DND-41 (cell line): ENCODE measurements around the gene LMNTD2.

Source experiments
- CTCF ChIP-seq: IDR thresholded peaks from 2 replicates; pipeline ENCODE4 v1.5.1; 2012; ENCODE audit warnings: borderline replicate concordance, low read length, moderate library complexity, mild to moderate bottlenecking; ENCODE audit not compliant: poor library complexity, severe bottlenecking; ENCODE audit errors: extremely low read depth
- EZH2 ChIP-seq: IDR thresholded peaks from 3 replicates; pipeline ENCODE4 v1.6.1; 2012; ENCODE audit warnings: borderline replicate concordance, low read depth, mild to moderate bottlenecking, moderate library complexity, low read length, inconsistent platforms; ENCODE audit not compliant: severe bottlenecking

- no peak for TF ChIP-seq EZH2
- TF ChIP-seq CTCF, result no peak
Measured at GRCh38 chr11:574632-575312, 14.2 kb upstream of the LMNTD2 start.
